Amygdala (tissue), 56 donors: ENCODE data around the gene ARMC3.
"Not testable (repeated sequence)": the region's sequence is repeated elsewhere in the genome, so short reads cannot be mapped to it uniquely, and the experiment has no call there.

Experiments used
- DNase-seq, 56 donors: peaks; one replicate each; lab custom pipeline; 2025; lab: John Stamatoyannopoulos, UW

The ARMC3 gene

GRCh38 chr10:23037152-23037551, 109.3 kb downstream of the ARMC3 start:
- peak in 11 of 56 donors; percentile 4 to 25 (median 9) for DNase-seq

DNA sequence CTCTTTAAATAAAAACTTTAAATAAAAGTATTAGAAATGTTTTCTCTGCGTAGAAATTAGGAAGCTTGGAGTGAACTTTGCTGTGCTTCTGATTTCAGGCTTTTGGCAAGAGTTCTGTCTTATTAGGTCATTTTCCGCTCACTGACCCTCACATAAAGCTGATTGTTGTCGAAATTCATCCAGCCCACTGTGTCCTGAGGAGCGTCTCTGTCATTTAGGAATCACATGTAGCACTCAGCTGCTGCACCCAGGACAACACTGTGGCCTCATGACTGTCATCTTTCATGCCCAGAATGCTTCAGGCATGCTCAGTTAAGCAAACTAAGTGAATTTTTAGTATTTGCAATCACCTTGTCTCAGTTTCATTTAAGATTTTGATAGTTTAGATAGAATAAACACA, 109.7 kb downstream of the ARMC3 start:
- DNase-seq: peak in 43 of 56 donors; percentile 7 to 86 (median 48)

GRCh38 chr10:23038172-23038571, 110.3 kb downstream of the ARMC3 start:
- DNase-seq: no peak

DNA sequence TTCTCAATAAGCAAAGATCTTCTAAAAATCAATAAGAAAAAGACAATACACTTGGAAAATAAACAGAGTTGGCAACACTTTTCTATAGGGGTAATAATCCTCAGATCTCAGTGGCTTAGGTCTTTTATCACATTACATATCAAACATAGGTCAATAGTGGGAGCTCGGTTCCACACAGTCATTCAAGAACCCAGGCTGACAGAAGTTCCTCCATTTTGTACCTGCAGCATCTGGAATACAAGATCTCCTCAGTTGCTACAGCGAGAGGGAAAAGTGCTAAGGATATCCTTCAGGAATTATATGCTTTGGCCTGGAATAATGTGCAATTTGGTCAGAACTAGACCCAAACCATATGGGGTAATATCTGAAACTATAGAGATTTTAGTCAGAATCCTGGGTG, 112.1 kb downstream of the ARMC3 start:
- DNase-seq: no peak

GRCh38 chr10:23046027-23046426, 118.2 kb downstream of the ARMC3 start:
- DNase-seq: no peak

DNA sequence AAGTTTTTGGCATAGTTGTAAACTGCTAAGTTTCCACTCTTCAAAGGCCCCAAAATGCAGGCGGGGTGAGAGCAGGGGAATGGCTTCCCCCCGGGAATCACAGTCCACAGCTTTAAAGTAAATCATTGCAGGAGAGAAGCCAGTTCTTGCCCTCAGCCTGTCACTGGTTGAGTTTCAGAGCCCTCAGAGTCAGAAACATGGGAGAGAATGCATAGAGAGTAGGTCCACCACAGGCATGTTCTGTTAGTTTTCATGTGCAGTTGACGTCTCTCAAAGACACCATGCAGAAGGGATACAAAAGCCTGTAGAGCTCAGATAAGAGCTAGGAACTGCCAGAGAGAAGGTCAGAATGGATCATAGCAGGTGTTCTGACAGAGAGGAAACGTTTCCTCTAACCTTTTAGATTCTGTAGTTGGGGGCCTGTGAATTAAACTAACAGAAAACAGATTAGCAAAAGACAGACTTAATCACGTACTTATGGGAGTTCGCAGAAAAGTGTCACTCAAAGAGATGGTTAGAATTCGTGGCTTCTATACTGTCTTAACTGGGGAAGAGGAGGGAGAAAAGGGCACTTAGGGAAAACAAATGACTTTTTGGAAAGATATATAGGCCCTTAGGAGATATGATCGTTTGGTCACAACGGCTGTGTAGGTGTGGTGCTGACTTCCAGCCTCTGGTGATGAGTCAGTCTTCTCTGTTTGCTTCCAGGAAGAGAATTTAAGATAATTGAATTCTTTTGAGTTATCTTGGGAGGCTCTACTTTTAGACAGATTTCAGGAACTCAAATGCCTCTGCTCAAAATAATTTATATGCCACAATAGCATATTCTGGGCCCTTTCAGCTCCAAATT, 119.6 kb downstream of the ARMC3 start:
- DNase-seq: no peak

- no peak for DNase-seq
Measured at GRCh38 chr10:23048191-23048590, 120.3 kb downstream of the ARMC3 start.

DNA sequence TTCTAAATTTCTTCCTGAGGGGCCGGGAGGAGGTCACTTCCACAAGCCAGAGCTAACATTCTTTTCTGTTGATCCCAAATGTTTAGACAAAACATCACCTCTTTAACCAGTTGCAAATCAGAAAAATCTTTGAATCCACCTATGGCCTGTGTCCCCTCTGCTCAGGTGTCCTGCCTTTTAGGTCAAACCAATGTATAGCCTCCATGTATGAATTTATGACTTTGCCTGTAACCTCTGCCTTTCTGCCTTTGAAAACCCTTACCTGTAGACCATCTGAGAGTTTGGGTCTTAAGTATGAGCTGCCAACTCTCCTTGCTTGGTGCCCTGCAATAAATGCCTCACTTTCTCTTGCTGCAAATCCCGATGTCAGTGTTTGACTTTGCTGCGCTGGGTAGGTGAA, 123.4 kb downstream of the ARMC3 start:
- no peak for DNase-seq

DNA sequence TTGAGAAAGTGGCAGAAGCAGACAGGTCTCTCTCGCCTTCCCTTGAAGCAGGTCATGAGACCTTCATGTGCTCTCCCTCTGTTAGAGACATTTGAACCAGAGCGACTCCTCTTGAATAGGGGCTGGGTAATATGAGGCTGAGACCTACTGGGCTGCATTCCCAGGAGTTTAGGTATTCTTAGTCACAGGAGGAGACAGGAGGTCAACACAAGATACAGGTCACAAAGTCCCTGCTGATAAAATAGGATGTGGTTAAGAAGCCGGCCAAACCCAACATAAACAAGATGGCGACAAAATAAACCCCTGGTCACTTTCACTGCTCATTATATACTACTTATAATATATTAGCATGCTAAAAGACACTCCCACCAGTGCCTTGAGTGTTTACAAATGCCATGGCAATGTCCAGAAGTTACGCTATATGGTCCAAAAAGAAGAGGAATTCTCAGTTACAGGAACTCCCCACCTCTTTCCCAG, 124.0 kb downstream of the ARMC3 start:
- DNase-seq: no peak

- DNase-seq: no peak
Measured at GRCh38 chr10:23053036-23053435, 125.2 kb downstream of the ARMC3 start.

- DNase-seq: no peak
Measured at GRCh38 chr10:23055424-23056185, 127.8 kb downstream of the ARMC3 start.

GRCh38 chr10:23056186-23056579, 128.3 kb downstream of the ARMC3 start:
- no peak for DNase-seq

DNA sequence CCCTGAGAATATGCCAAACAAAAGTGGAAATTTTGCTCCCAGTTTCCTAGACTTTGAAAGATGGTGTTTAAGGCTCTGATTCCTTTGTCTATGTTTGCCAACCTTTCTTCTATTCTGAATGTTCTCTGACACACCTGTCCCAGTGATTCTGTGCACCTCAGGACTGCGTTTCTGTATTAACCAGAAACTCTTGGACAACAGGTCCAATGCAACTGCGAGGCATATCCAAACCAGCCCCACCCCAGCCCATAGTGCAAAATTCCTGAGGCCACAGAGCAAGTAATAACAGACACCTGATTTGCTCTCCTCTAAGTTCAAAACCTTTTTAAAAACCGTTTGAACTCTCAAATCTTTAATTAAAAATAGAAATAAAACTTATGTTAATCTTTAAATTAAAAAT, 130.5 kb downstream of the ARMC3 start:
- no peak for DNase-seq

DNA sequence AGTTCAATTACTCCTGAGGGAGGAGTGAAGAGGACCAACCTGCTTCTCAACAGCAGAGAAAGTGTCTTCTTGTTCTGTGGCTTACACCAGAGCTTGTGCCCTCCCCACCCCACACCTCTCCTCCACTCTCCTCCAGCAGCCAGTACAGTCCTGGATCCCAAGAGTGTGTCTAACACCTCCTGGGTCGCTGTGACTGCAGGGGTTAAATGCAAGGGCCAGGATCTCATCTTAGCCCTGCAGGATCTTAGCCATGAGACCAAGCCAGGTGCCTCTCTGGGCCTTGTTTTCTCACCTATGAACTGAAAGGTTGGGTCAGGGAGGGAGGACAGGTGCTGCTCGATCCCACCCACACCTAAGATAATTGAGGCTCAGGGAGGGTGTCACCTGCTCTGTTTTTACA, 133.1 kb downstream of the ARMC3 start:
- no peak for DNase-seq

- DNase-seq: peak in 6 of 56 donors; percentile 1 to 23 (median 15)
Measured at GRCh38 chr10:23063045-23063972, 135.5 kb downstream of the ARMC3 start.

DNA sequence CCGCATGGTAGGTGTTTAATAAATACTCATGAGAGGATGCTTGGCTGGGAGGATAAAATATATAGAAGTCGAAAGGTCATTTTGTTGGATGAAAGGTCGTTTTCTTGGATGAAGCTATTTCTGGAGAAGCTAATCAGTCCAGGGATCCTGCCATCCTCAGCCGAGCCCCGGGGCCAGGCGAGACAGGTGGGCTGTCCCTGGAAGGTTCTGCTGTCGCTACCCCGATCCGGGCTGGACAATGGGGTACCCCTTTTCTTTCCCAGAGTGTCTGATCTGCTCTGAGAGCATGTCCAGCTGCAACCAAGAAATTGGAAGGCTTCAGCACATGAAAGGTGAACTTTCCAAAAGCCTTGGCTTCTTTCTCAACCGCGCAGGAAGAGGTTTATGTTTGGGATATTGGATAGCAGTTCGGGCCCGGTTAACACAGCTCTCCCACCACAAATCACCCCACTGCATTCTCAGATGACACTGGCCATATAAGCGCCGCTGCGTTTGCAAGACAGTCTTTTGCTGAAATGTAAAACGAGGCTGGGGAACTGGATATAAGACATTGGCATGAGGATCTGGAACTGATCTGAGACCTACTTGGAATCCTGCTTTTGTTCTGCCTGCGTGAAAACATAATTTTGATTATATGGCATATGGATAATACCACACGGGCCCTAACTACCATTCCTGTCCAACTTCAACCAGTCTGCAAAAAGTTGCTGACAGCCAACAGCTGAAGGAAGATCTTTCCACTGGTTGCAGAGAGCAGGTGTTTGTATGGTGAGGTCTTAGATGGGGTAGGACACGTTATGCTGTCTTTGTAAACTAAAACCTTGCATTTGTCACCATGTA, 136.3 kb downstream of the ARMC3 start:
- DNase-seq: no peak

- not testable (repeated sequence) for DNase-seq
Measured at GRCh38 chr10:23064813-23065114, 136.9 kb downstream of the ARMC3 start.

- DNase-seq: peak in 55 of 56 donors; percentile 14 to 92 (median 75)
Measured at GRCh38 chr10:23065181-23065948, 137.5 kb downstream of the ARMC3 start.

DNA sequence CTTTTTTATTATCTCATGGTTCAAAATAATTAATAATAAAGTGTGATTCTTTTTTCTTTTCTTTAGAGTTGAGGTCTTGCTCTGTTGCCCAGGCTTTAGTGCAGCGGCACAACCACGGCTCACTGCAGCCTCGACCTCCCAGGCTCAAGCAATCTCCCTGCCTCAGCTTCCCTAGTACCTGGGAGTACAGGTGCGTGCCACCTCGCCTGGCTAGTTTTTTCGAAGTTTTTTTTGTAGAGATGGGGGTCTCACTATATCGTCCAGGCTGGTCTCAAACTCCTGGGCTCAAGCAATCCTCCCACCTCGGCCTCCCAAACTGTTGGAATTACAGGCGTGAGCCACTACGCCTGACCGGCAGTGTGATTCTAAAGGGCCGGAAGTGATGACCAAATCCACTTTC, 139.5 kb downstream of the ARMC3 start:
- no peak for DNase-seq
